HepG2 (cell line): ENCODE measurements around the gene ABCA2. TPM values are rescaled to one million over a fixed set of nuclear protein-coding genes. Genes with fewer than 3 reads are reported as not detected.
A peak's percentile ranks its signal among the peaks of the same experiment; 100 is the strongest.

Experiments used
- ARID5B ChIP-seq: IDR thresholded peaks from 2 replicates; pipeline ENCODE4 v1.4.0; 2020; ENCODE audit warnings: mild to moderate bottlenecking, missing genetic modification reagents
- GABPB1 ChIP-seq: IDR thresholded peaks from 2 replicates; pipeline ENCODE4 v1.6.1; 2016; ENCODE audit warnings: mild to moderate bottlenecking, missing genetic modification reagents, moderate library complexity, missing compliant biosample characterization
- HNRNPLL ChIP-seq: fragments of 200-400 bp; formaldehyde crosslinking; IDR thresholded peaks from 2 replicates; pipeline ENCODE4 v1.6.1; 2017; ENCODE audit warnings: mild to moderate bottlenecking, low read depth, low read length; ENCODE audit not compliant: poor library complexity, severe bottlenecking
- MAX ChIP-seq: IDR thresholded peaks from 2 replicates; pipeline ENCODE4 v1.6.1; 2012; ENCODE audit warnings: inconsistent platforms
- PAXIP1 ChIP-seq: sonication (generic); formaldehyde crosslinking; conservative IDR thresholded peaks from 2 replicates; pipeline ENCODE4 v1.4.0; 2020; ENCODE audit warnings: mild to moderate bottlenecking, missing genetic modification reagents, moderate library complexity
- TEF ChIP-seq: sonication (generic); formaldehyde crosslinking; IDR thresholded peaks from 2 replicates; pipeline ENCODE4 v1.5.0; 2020; ENCODE audit warnings: missing genetic modification reagents
- ZNF577 ChIP-seq: sonication (generic); formaldehyde crosslinking; IDR thresholded peaks from 2 replicates; pipeline ENCODE4 v1.4.0; 2020; ENCODE audit warnings: mild to moderate bottlenecking, low read depth, missing genetic modification reagents, borderline replicate concordance
- ZNF646 ChIP-seq: sonication (generic); formaldehyde crosslinking; IDR thresholded peaks from 2 replicates; pipeline ENCODE4 v1.9.0; 2021; ENCODE audit warnings: mild to moderate bottlenecking, missing genetic modification reagents
- ZNF704 ChIP-seq: sonication (generic); formaldehyde crosslinking; IDR thresholded peaks from 2 replicates; pipeline ENCODE4 v1.8.1; 2023; ENCODE audit warnings: mild to moderate bottlenecking, inconsistent platforms, moderate library complexity, missing genetic modification reagents, borderline replicate concordance
- polyA plus RNA-seq, 8 experiments: library from polyadenylated mRNA; depleted of rRNA in 3 of 8; stranded (reverse) in 7 of 8; unstranded in 1 of 8; fragments of >200 nt; fragmentation: Illumina TruSeq in 4 of 8; extraction: Trizol in 4 of 8; gene quantifications; 2 replicates each; pipeline versions ENCODE4 v1.2.1 to v1.2.3, GENCODE V29; 2011 to 2016; ENCODE audit warnings: low read depth in 4 of 8, missing spikeins in 1 of 8, mixed read lengths in 1 of 8; ENCODE audit not compliant: insufficient read depth in 1 of 8
- total RNA-seq, 5 experiments: library from RNA; depleted of rRNA; stranded (reverse); fragments of >200 nt; fragmentation: Illumina TruSeq; extraction: Trizol; gene quantifications; 2 replicates each; pipeline ENCODE4 v1.2.3, GENCODE V29; 2016; ENCODE audit warnings: low read depth in 1 of 5

Gene ABCA2
- total and polyA plus RNA-seq, 2 of the 13 experiments (the other 11 are each of a cell fraction or from before 2014, with no cell fraction given) = 2.9 to 19.2 TPM

GRCh38 chr9:136996361-136997292 is 31.4 kb downstream of the ABCA2 start, which contains the start of gene CLIC3 (continued):
- TF ChIP-seq PAXIP1 (CRISPR knock-in tag) (peak; percentile 32), GABPB1 (CRISPR knock-in tag) (peak; percentile 13; the same call in 1 of the 2 replicates), TEF (CRISPR knock-in tag) (no peak), ZNF646 (CRISPR knock-in tag) (no peak), ZNF704 (CRISPR knock-in tag) (0 out of 2 replicates have a peak, but pooled peaks have one; percentile 39), ZNF577 (CRISPR knock-in tag) (no peak), HNRNPLL (peak; percentile 42), MAX (0 out of 2 replicates have a peak, but pooled peaks have one; percentile 28), ARID5B (CRISPR knock-in tag) (0 out of 2 replicates have a peak, but pooled peaks have one; percentile 21)
